Stimulated activated CD4-positive, alpha-beta T cell treated with anti-CD3 and anti-CD28 coated beads, Interleukin-1b, Interleukin-23, amount 100 ng/mL, for 24 hours (primary cell): Measurements from ENCODE around the gene TAMALIN.
"Not testable (repeated sequence)": the region's sequence is repeated elsewhere in the genome, so short reads cannot be mapped to it uniquely, and the experiment has no call there.

Source experiments
- DNase-seq, 4 experiments: peaks; one replicate each; pipeline ENCODE4 v3.0.0-alpha.2; 2020; ENCODE audit warnings: low read depth in 4 of 4, low spot score in 1 of 4

TAMALIN gene

DNA sequence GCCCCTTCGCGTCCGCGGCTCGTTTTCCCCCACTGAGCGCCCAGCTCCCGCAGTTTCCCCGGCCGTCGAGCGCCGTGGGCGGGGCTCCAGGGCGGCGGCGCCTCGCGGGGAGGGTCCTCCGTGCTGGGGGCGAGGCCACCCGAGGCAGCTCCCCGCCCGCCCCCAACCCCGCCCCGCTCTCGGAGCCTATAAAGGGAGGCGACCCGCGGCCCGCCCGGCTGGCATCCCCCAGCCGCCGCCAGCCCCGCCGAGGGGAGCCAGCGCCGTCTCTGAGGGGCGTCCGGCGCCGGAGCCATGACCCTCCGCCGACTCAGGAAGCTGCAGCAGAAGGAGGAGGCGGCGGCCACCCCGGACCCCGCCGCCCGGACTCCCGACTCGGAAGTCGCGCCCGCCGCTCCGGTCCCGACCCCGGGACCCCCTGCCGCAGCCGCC is at the start of gene TAMALIN:
Gene TAMALIN, plus strand, starts transcription at position 221 of the 432 bp plus-strand sequence. Its CDS starts 74 bp downstream, at position 295.
- peak; percentile 40 to 70 (median 60) for DNase-seq

DNA sequence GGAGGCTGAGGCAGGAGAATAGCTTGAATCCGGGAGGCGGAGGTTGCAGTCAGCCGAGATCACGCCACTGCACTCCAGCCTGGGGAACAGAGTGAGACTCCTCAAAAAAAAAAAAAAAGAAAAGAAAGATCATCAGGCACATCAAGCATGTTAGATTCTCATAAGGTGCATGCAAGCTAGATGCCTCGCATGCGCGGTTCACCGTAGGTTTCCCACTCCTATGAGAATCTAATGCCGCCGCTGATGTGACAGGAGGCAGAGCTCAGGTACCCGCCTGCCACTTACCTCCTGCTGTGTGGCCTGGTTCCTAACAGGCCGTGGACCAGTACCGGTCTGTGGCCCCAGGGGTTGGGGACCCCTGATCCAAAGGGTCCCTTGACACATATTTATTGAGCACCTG is 48.2 kb upstream of the TAMALIN start:
- no peak for DNase-seq

DNA sequence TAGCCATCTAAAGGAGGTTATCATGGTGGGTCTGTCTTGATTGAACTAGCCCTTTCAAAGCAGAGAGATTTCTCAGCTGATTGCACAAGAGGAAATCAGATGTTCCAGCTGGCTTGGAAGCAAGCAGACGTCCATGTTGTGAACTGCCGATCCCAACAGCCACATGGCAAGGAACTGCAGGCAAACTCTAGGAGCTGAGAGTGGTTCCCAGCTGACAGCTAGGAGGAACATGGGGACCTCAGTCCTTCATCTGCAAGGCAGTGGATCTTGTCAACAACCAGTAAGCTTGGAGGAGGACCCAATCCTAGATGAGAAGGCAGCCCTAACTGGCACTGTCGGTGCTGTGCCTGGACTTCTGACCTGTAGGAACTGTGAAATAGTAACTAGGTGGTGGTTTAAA is 47.5 kb upstream of the TAMALIN start:
- DNase-seq = no peak

GRCh38 chr12:51959921-51960320 is 46.8 kb upstream of the TAMALIN start:
- DNase-seq = no peak

GRCh38 chr12:51960488-51960887 is 46.3 kb upstream of the TAMALIN start:
- DNase-seq = no peak

- DNase-seq = no peak
Measured at GRCh38 chr12:51960890-51961289, 45.9 kb upstream of the TAMALIN start.

DNA sequence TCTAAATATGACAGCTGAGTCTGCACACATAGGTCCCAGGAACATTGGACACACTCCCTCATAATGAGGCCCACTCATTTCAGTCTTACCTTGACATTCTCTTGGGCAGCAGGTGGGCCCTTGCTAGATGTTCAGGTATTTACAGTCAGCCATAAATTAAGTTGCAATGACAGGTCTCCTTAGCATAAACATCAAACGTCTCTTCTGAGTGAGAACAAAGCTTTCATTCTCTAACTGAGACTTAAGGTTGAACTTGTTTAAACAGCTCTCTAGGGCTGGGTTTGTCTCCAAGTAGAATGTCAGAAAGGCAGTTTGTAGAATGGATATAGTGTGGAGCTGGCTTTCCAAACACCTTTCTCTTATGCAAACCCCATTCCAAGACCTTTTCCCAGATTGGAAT is 44.9 kb upstream of the TAMALIN start:
- DNase-seq = no peak

DNA sequence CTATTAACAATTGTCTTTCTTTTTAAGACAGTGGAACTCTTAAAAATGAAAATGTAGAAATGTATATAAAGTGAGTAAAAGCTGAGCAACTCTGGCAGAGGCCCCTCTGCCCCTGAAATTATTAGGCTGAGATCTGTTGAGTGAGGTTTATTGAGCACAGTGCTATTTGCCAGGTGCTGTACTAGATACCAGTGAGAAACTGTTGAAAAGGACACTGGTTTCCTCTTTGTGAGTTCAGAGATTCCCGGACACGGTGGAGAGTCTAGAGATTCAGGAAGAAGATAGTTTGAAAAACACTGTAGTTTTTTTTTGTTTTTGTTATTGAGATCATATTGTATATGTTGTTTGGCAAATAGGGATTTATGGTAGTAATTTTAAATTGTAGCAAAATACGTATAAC is 44.0 kb upstream of the TAMALIN start:
- DNase-seq = no peak

DNA sequence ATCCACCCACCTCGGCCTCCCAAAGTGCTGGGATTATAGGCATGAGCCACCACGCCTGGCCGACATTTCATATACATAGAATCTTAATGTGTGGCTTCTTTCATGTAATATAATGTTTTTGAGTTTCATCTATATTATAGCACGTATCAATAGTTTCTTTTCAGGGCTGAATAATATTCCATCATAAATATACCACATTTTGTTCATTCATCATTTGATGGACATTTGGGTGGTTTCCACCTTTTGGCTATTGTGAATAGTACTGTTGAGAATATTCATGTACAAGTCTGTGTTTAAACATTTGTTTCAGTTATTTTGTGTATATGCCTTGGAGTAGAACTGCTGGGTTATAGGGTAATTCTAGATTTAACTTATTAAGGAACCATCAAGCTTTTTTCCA is 43.3 kb upstream of the TAMALIN start:
- no peak for DNase-seq

DNA sequence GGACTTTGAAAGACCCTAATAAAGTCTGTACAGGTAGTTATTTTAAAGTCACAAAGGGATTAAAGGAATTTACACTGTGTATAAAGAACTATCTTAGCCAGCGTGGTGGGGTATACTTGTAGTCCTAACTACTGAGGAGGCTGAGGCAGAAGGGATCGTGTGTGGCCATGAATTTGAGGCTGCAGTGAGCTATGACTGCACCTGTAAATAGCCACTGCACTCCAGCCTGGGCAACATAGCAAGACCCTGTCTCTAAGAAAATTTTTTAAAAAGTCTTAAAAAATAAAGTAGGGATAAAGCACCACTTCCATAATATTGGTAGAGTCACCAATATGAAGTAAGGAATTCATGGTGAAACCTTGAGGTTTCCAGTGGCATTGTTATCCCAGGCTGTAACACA is 37.1 kb upstream of the TAMALIN start:
- DNase-seq = no peak

GRCh38 chr12:51970904-51971646 is 35.7 kb upstream of the TAMALIN start:
- peak in 2 of 4 experiments; percentile 23 to 45 for DNase-seq

DNA sequence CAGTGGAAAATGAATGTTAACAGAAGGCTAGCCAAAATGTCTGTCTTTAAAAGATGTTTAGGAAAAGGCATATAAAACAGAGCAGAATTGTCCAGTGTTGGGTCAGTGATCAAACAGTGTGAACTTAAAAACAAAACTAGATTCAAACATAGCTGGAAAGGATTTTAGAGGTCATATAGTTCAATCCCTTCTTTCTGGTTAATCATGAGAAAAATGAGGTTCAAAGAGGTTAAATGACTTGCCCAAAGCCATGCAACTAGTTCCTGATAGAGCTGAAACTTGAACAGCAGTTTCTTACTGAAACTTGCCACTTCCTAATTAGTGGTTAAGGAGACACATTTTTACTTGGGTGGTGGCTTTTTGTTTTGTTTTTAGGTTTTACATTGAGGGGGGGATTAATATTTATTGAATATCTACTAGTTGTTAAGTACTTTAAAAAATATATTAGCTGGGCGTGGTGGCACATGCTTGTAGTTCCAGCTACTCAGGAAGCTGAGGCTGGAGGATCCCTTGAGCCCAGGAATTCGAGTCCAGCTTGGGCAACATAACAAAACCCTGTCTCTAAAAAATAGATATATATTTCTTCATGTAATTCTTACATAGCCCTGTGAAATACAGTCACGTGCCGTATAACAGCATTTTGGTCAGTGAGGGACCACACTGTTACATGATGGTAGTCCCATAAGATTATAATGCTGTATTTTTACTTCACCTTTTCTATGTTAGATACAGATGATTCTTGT is 34.9 kb upstream of the TAMALIN start:
- DNase-seq = no peak

DNA sequence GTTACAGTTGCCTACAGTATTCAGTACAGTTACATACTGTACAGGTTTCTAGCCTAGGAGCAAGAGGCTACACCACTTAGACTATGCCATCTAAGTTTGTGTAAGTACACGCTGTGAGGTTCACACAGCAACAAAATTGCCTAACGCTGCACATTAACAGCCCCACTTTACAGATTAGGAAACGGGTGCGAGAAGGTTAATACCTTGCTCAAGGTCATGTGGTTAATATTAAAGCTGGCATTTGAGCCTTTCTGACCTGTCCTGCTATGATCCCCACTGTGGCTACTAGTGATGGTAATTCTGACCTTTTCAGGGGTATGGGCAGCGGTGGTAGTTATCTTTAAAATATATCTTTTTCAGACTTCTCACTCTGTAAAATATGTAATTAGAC is 34.3 kb upstream of the TAMALIN start:
- no peak for DNase-seq

DNA sequence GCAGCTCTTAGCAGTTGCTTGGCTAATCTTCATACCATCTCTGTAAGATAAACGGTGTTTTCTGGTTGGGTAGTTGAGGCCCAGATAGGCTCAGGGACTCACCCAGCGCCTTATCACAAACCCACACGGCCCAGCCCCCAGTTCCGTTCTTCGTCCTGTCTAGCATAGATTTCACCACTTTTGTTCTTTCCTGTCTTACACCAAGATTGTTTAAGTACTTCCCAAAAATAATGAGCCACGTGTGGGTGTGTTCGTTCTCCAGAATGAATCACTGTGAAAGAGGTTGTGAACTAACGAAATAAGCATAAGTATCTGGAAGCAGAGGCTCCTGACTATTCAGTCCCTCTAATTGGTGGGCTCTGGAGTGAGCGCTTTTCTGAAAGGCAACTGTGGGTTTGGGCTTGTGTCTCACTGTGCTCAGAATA is 33.9 kb upstream of the TAMALIN start:
- DNase-seq = peak in 1 of 4 experiments; percentile 61

DNA sequence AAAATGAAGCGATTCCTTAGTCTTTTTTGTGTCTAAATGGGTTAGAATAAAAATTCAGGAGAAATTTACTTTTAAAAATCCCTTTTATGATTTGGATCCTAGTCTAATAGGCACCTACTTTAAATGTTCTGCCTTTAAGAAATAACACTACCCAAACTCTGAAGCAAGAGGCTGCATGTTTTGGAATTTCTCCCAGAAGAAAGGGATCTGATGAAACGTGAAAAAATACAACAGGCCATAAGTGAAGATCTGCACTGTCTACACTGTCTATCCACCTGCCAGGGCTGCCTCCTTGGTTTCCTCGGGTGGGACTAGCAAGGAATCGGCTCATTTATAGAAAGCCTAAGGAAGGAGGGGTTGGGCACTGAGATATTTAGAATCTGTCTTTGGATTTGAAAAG is 33.2 kb upstream of the TAMALIN start:
- DNase-seq = no peak

GRCh38 chr12:51974646-51975045 is 32.1 kb upstream of the TAMALIN start:
- no peak for DNase-seq

DNA sequence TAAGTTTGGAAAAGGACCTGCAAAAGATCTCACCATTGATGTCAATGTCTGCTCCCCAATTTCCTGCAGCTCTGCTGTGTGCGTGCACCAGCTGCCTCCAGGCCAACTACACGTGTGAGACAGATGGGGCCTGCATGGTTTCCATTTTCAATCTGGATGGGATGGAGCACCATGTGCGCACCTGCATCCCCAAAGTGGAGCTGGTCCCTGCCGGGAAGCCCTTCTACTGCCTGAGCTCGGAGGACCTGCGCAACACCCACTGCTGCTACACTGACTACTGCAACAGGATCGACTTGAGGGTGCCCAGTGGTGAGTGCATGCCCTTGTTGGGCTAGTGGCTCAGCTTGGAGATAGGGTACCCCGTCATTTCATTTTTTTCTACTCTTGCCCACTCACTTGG is 31.6 kb upstream of the TAMALIN start:
- no peak for DNase-seq

DNA sequence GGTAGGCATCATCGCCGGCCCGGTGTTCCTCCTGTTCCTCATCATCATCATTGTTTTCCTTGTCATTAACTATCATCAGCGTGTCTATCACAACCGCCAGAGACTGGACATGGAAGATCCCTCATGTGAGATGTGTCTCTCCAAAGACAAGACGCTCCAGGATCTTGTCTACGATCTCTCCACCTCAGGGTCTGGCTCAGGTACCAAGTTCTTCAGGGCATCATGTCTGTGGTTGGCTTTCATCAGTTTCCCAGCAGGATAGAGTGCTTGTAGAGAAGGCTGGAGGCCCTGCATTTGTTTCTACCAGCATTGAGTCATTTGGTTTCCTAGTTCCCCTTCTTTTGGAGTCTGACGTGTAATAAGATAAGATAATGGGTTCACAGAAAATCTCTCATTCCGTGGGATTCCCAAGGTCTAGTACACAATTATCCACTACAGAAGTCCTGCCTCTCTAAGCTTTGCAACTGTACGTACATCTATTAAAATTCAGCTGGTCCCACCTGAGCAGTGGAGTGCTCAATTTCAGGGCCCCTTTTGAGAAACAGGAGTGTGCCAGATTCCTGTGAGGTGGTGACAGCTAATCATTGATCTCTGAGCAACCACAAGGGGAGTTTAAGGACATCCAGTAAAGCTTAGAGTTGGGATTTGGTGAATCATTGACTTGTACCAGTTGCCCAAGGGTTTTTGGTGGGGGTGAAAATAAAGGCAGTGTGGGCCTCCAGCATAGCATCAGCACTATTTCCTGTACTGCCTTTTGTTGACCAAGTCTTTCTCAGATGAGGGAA is 30.2 kb upstream of the TAMALIN start:
- no peak for DNase-seq

DNA sequence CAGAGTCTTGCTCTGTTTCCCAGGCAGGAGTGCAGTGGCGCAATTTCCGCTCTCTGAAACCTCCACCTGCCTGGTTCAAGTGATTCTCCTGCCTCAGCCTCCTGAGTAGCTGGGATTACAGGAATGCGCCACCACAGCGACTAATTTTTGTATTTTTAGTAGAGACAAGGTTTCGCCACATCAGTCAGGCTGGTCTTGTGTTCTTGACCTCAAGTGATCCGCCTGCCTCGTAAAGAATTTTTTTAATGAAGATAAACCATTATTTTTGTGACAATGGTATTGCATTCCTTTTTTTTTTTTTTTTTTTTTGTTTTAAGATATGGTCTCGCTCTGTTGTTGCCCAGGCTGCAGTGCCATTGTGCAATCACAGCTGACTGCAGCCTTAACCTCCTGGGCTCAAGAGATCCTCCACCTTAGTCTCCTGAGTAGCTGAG is 29.4 kb upstream of the TAMALIN start:
- no peak for DNase-seq

- not testable (repeated sequence) for DNase-seq
Measured at GRCh38 chr12:51979306-51979705, 27.4 kb upstream of the TAMALIN start.

GRCh38 chr12:51980051-51980808 is 26.5 kb upstream of the TAMALIN start:
- DNase-seq = peak in 3 of 4 experiments; percentile 33 to 50 (median 37)
